GM23338 (cell line): ENCODE results near the gene GTF2F1.
"Not testable (repeated sequence)": the region's sequence is repeated elsewhere in the genome, so short reads cannot be mapped to it uniquely, and the experiment has no call there.

Source experiments
- EZH2 ChIP-seq: fragments of 200-600 bp; sonication (generic); IDR thresholded peaks from one replicate; pipeline ENCODE4 v1.8.0; 2017; ENCODE audit warnings: antibody characterized with exemption, mild to moderate bottlenecking, low read depth; ENCODE audit not compliant: unreplicated experiment
- POLR2AphosphoS5 ChIP-seq: IDR thresholded peaks from 2 replicates; pipeline ENCODE4 v1.6.1; 2016; ENCODE audit warnings: antibody characterized with exemption, low read depth
- ZNF331 ChIP-seq: fragments of 250-450 bp; sonication (Bioruptor Pico); IDR thresholded peaks from 2 replicates; pipeline ENCODE4 v1.5.0; 2020; ENCODE audit warnings: low read depth, mild to moderate bottlenecking, moderate library complexity
- TF ChIP-seq, protein P1 (sequence below), 2 experiments: fragments of 200-600 bp in 1 of 2; sonication (generic) in 1 of 2; conservative IDR thresholded peaks; 2 replicates each; pipeline versions ENCODE4 v1.5.1 to v1.6.1; 2016 to 2017; ENCODE audit warnings: antibody characterized with exemption in 2 of 2, low read depth in 2 of 2, mild to moderate bottlenecking in 2 of 2, moderate library complexity in 1 of 2
- TF ChIP-seq, protein P2 (sequence below): IDR thresholded peaks from one replicate; pipeline ENCODE4 v1.6.1; 2018; ENCODE audit warnings: antibody characterized with exemption; ENCODE audit not compliant: unreplicated experiment

DNA sequence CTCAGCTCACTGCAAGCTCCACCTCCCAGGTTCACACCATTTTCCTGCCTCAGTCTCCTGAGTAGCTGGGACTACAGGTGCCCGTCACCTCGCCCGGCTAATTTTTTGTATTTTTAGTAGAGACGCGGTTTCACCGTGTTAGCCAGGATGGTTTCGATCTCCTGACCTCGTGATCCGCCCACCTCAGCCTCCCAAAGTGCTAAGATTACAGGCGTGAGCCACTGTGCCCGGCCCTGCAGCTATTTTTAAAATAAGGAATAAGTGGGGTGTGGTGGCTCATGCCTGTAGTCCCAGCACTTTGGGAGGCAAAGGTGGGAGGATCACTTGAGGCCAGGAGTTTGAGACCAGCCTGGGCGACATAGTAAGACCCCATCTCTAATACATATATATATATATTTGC is 32.5 kb downstream of the GTF2F1 start:
- TF ChIP-seq, protein P1, sequence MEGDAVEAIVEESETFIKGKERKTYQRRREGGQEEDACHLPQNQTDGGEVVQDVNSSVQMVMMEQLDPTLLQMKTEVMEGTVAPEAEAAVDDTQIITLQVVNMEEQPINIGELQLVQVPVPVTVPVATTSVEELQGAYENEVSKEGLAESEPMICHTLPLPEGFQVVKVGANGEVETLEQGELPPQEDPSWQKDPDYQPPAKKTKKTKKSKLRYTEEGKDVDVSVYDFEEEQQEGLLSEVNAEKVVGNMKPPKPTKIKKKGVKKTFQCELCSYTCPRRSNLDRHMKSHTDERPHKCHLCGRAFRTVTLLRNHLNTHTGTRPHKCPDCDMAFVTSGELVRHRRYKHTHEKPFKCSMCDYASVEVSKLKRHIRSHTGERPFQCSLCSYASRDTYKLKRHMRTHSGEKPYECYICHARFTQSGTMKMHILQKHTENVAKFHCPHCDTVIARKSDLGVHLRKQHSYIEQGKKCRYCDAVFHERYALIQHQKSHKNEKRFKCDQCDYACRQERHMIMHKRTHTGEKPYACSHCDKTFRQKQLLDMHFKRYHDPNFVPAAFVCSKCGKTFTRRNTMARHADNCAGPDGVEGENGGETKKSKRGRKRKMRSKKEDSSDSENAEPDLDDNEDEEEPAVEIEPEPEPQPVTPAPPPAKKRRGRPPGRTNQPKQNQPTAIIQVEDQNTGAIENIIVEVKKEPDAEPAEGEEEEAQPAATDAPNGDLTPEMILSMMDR (conservative IDR thresholded peaks at IDR 0.05; ENCODE audit: low read depth in 2 of 2): not testable (repeated sequence)
- not testable (repeated sequence) for TF ChIP-seq ZNF331 (CRISPR knock-in tag); EZH2; POLR2AphosphoS5
- TF ChIP-seq, protein P2, sequence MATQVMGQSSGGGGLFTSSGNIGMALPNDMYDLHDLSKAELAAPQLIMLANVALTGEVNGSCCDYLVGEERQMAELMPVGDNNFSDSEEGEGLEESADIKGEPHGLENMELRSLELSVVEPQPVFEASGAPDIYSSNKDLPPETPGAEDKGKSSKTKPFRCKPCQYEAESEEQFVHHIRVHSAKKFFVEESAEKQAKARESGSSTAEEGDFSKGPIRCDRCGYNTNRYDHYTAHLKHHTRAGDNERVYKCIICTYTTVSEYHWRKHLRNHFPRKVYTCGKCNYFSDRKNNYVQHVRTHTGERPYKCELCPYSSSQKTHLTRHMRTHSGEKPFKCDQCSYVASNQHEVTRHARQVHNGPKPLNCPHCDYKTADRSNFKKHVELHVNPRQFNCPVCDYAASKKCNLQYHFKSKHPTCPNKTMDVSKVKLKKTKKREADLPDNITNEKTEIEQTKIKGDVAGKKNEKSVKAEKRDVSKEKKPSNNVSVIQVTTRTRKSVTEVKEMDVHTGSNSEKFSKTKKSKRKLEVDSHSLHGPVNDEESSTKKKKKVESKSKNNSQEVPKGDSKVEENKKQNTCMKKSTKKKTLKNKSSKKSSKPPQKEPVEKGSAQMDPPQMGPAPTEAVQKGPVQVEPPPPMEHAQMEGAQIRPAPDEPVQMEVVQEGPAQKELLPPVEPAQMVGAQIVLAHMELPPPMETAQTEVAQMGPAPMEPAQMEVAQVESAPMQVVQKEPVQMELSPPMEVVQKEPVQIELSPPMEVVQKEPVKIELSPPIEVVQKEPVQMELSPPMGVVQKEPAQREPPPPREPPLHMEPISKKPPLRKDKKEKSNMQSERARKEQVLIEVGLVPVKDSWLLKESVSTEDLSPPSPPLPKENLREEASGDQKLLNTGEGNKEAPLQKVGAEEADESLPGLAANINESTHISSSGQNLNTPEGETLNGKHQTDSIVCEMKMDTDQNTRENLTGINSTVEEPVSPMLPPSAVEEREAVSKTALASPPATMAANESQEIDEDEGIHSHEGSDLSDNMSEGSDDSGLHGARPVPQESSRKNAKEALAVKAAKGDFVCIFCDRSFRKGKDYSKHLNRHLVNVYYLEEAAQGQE: not testable (repeated sequence)
